Skin epidermis (tissue), 12 donors: ENCODE data around the gene SPATA32.
"Not testable (repeated sequence)": the region's sequence is repeated elsewhere in the genome, so short reads cannot be mapped to it uniquely, and the experiment has no call there.

Experiments used
- H3K27ac ChIP-seq, 21 experiments: fragments of 200-600 bp; sonication (generic) in 11 of 21; one replicate each; pipeline ENCODE4 v1.5.0; 2020; ENCODE audit warnings: mild to moderate bottlenecking in 3 of 21, inconsistent platforms in 2 of 21, moderate library complexity in 2 of 21
- H3K4me3 ChIP-seq, 7 experiments: fragments of 200-600 bp; sonication (generic) in 2 of 7; one replicate each; pipeline ENCODE4 v1.5.0; 2020; ENCODE audit warnings: inconsistent platforms in 2 of 7, mild to moderate bottlenecking in 2 of 7, moderate library complexity in 1 of 7

SPATA32 gene

GRCh38 chr17:45256114-45256966, 5.6 kb downstream of the SPATA32 start:
- Histone ChIP-seq H3K27ac (no peak overlapping the region), H3K4me3 (no peak overlapping the region)

GRCh38 chr17:45255358-45255757, 6.5 kb downstream of the SPATA32 start:
- no peak overlapping the region for H3K27ac ChIP-seq

GRCh38 chr17:45253879-45254278, 8.0 kb downstream of the SPATA32 start:
- peak overlapping the region in 1 of 21 experiments; percentile 23 for H3K27ac ChIP-seq
- H3K4me3 ChIP-seq: no peak overlapping the region

More at GRCh38 chr17:45255358-45255757, 6.5 kb downstream of the SPATA32 start:
- H3K4me3 ChIP-seq: no peak overlapping the region

GRCh38 chr17:45253237-45253636, 8.7 kb downstream of the SPATA32 start:
- H3K4me3 ChIP-seq, H3K27ac ChIP-seq: not testable (repeated sequence)

- Histone ChIP-seq H3K4me3 (no peak overlapping the region), H3K27ac (no peak overlapping the region)
Observed at GRCh38 chr17:45251931-45252330, 10.0 kb downstream of the SPATA32 start.

- H3K4me3 ChIP-seq: peak overlapping the region; percentile 42 to 79 (median 64)
- peak overlapping the region; percentile 51 to 98 (median 83) for H3K27ac ChIP-seq
Observed at GRCh38 chr17:45248132-45248957, 13.5 kb downstream of the SPATA32 start.

GRCh38 chr17:45247429-45248131, 14.3 kb downstream of the SPATA32 start:
- H3K27ac ChIP-seq: peak overlapping the region; percentile 51 to 98 (median 83)

GRCh38 chr17:45246861-45247428, 14.9 kb downstream of the SPATA32 start:
- Histone ChIP-seq H3K27ac (peak overlapping the region in 20 of 21 experiments; percentile 59 to 98 (median 84)), H3K4me3 (peak overlapping the region; percentile 42 to 79 (median 64))

More at GRCh38 chr17:45247429-45248131, 14.3 kb downstream of the SPATA32 start:
- peak overlapping the region; percentile 42 to 79 (median 64) for H3K4me3 ChIP-seq

- Histone ChIP-seq H3K4me3 (peak overlapping the region in 2 of 7 experiments; percentile 42 to 74), H3K27ac (peak overlapping the region in 8 of 21 experiments; percentile 76 to 98 (median 88))
Observed at GRCh38 chr17:45246338-45246737, 15.6 kb downstream of the SPATA32 start.

GRCh38 chr17:45244725-45245656, 16.9 kb downstream of the SPATA32 start:
- no peak overlapping the region for H3K4me3 ChIP-seq
- peak overlapping the region in 4 of 21 experiments; percentile 11 to 85 (median 32) for H3K27ac ChIP-seq

- no peak overlapping the region for H3K27ac ChIP-seq
- no peak overlapping the region for H3K4me3 ChIP-seq
Observed at GRCh38 chr17:45243750-45244149, 18.1 kb downstream of the SPATA32 start.

GRCh38 chr17:45242029-45242414, 19.9 kb downstream of the SPATA32 start:
- peak overlapping the region in 1 of 21 experiments; percentile 76 for H3K27ac ChIP-seq
- H3K4me3 ChIP-seq: peak overlapping the region in 2 of 7 experiments; percentile 26 to 38

GRCh38 chr17:45241328-45242028, 20.4 kb downstream of the SPATA32 start:
- Histone ChIP-seq H3K4me3 (peak overlapping the region in 5 of 7 experiments; percentile 1 to 38 (median 26)), H3K27ac (peak overlapping the region in 6 of 21 experiments; percentile 1 to 76 (median 29))

GRCh38 chr17:45240905-45241327, 21.0 kb downstream of the SPATA32 start:
- H3K27ac ChIP-seq: peak overlapping the region in 6 of 21 experiments; percentile 1 to 76 (median 29)

GRCh38 chr17:45238155-45238774, 23.6 kb downstream of the SPATA32 start:
- no peak overlapping the region for H3K4me3 ChIP-seq
- no peak overlapping the region for H3K27ac ChIP-seq

More at GRCh38 chr17:45240905-45241327, 21.0 kb downstream of the SPATA32 start:
- H3K4me3 ChIP-seq: peak overlapping the region in 4 of 7 experiments; percentile 8 to 38 (median 26)

- Histone ChIP-seq H3K27ac (no peak overlapping the region), H3K4me3 (no peak overlapping the region)
Observed at GRCh38 chr17:45237686-45238085, 24.2 kb downstream of the SPATA32 start.

- no peak overlapping the region for H3K27ac ChIP-seq
Observed at GRCh38 chr17:45236282-45236606, 25.6 kb downstream of the SPATA32 start.

More at GRCh38 chr17:45236282-45236606, 25.6 kb downstream of the SPATA32 start:
- no peak overlapping the region for H3K4me3 ChIP-seq
